H1 (cell line): ENCODE data around the gene NKD2. TPM values are rescaled to one million over a fixed set of nuclear protein-coding genes. Genes with fewer than 3 reads are reported as not detected.

Experiments used
- CTCF ChIA-PET: fragments of 300-600 bp; sonication (Branson Sonifier 250); formaldehyde crosslinking; loops from one replicate; lab custom pipeline; 2021; ENCODE audit not compliant: partially characterized antibody; lab: Charles Lee
- POLR2A ChIA-PET: fragments of 300-600 bp; sonication (Branson Sonifier 250); formaldehyde crosslinking; loops from one replicate; lab custom pipeline; 2021; ENCODE audit warnings: inconsistent platforms; ENCODE audit not compliant: partially characterized antibody; lab: Charles Lee
- DNase-seq, 2 experiments: peaks; one replicate each; pipeline versions ENCODE4 v3.0.0 to v3.0.0-alpha.2; 2010 to 2022; ENCODE audit warnings: low spot score in 2 of 2, low read depth in 1 of 2, mixed read lengths in 1 of 2
- FAIRE-seq: peaks from 2 replicates; lab custom pipeline; 2011; peaks lifted over from hg19 to GRCh38; lab: Jason Lieb, UNC
- H2AFZ ChIP-seq: 2 replicates; pipeline ENCODE4 v1.8.1; 2012; ENCODE audit warnings: low read length, inconsistent platforms
- H2AK5ac ChIP-seq: 2 replicates; pipeline ENCODE4 v1.6.1; 2013; ENCODE audit warnings: low read depth, low read length
- H2BK120ac ChIP-seq: replicated peaks from 2 replicates; pipeline ENCODE3; 2013; ENCODE audit warnings: low read depth, low read length, inconsistent platforms
- H2BK12ac ChIP-seq: 2 replicates; pipeline ENCODE4 v1.6.1; 2013; ENCODE audit warnings: low read depth, low read length
- H2BK15ac ChIP-seq: 2 replicates; pipeline ENCODE4 v1.6.1; 2013; ENCODE audit warnings: low read length
- H2BK20ac ChIP-seq: 2 replicates; pipeline ENCODE4 v1.6.1; 2013; ENCODE audit warnings: low read length
- H2BK5ac ChIP-seq: 2 replicates; pipeline ENCODE4 v1.6.1; 2013; ENCODE audit warnings: low read depth, low read length
- H3K14ac ChIP-seq: 2 replicates; pipeline ENCODE4 v1.6.1; 2013; ENCODE audit warnings: inconsistent platforms; ENCODE audit not compliant: insufficient read length
- H3K18ac ChIP-seq: 2 replicates; pipeline ENCODE4 v1.6.1; 2013; ENCODE audit warnings: low read length; ENCODE audit errors: extremely low read depth
- H3K23ac ChIP-seq: 2 replicates; pipeline ENCODE4 v1.6.1; 2013; ENCODE audit warnings: inconsistent platforms; ENCODE audit not compliant: insufficient read length
- H3K23me2 ChIP-seq: 2 replicates; pipeline ENCODE4 v1.6.1; 2013; ENCODE audit warnings: low read depth, low read length
- H3K27ac ChIP-seq: 2 replicates; pipeline ENCODE4 v1.6.1; 2011; ENCODE audit warnings: low read depth, low read length, inconsistent platforms
- H3K27me3 ChIP-seq, 4 experiments: replicated peaks in 1 of 4; 1 replicate in 1 of 4; 2 replicates in 3 of 4; pipeline versions ENCODE4 v1.6.1 to v1.8.1; 2011 to 2013; ENCODE audit warnings: low read length in 3 of 4, mild to moderate bottlenecking in 3 of 4, inconsistent platforms in 2 of 4, mixed read lengths in 2 of 4, moderate library complexity in 1 of 4; ENCODE audit not compliant: control insufficient read depth in 3 of 4, insufficient read depth in 3 of 4; ENCODE audit errors: extremely low read depth in 1 of 4
- H3K36me3 ChIP-seq, 4 experiments: 2 replicates each; pipeline versions ENCODE4 v1.6.1 to v1.8.1; 2011 to 2013; ENCODE audit warnings: mild to moderate bottlenecking in 4 of 4, low read length in 3 of 4, moderate library complexity in 2 of 4, control low read depth in 1 of 4, inconsistent platforms in 1 of 4; ENCODE audit not compliant: insufficient read depth in 4 of 4, control insufficient read depth in 2 of 4
- H3K4ac ChIP-seq: replicated peaks from 2 replicates; pipeline ENCODE3; 2013; ENCODE audit warnings: low read length, low read depth, mixed read lengths, inconsistent platforms; ENCODE audit not compliant: insufficient read length
- H3K4me1 ChIP-seq, 4 experiments: replicated peaks in 1 of 4; 1 replicate in 1 of 4; 2 replicates in 3 of 4; pipeline versions ENCODE4 v1.6.1 to v1.8.1; 2011 to 2013; ENCODE audit warnings: low read length in 3 of 4, inconsistent platforms in 2 of 4, mixed read lengths in 1 of 4; ENCODE audit not compliant: insufficient read depth in 4 of 4, control insufficient read depth in 3 of 4
- H3K4me2 ChIP-seq, 2 experiments: 2 replicates each; pipeline versions ENCODE4 v1.6.1 to v1.8.1; 2011 to 2013; ENCODE audit warnings: low read depth in 2 of 2, low read length in 2 of 2, control low read depth in 1 of 2, inconsistent platforms in 1 of 2, mild to moderate bottlenecking in 1 of 2; ENCODE audit not compliant: insufficient read depth in 1 of 2
- H3K4me3 ChIP-seq, 4 experiments: fragments of 200-600, 300-600 bp in 1 of 4; sonication (generic), shearing (Covaris generic), sonication (Bioruptor Twin) in 1 of 4; 2 replicates each; pipeline versions ENCODE4 v1.5.1 to v1.8.1; 2011 to 2016; ENCODE audit warnings: low read length in 4 of 4, low read depth in 3 of 4, control low read depth in 2 of 4, inconsistent platforms in 2 of 4, mild to moderate bottlenecking in 2 of 4, mixed read lengths in 1 of 4, moderate library complexity in 1 of 4; ENCODE audit not compliant: insufficient read depth in 2 of 4; ENCODE audit errors: extremely low read depth in 1 of 4
- H3K56ac ChIP-seq: replicated peaks from 2 replicates; pipeline ENCODE3; 2013; ENCODE audit warnings: low read depth, mild to moderate bottlenecking, mixed read lengths, low read length, inconsistent platforms; ENCODE audit not compliant: insufficient read length
- H3K79me1 ChIP-seq: 2 replicates; pipeline ENCODE4 v1.6.1; 2013; ENCODE audit warnings: low read depth, low read length, control low read depth
- H3K79me2 ChIP-seq, 2 experiments: 2 replicates each; pipeline versions ENCODE4 v1.6.1 to v1.8.1; 2012 to 2013; ENCODE audit warnings: low read length in 2 of 2, mild to moderate bottlenecking in 2 of 2, inconsistent platforms in 1 of 2; ENCODE audit not compliant: insufficient read depth in 2 of 2, control insufficient read depth in 1 of 2
- H3K9ac ChIP-seq, 4 experiments: replicated peaks in 1 of 4; 1 replicate in 1 of 4; 2 replicates in 3 of 4; pipeline versions ENCODE4 v1.6.1 to v1.8.1; 2011 to 2013; ENCODE audit warnings: low read depth in 3 of 4, low read length in 3 of 4, control low read depth in 2 of 4, mild to moderate bottlenecking in 2 of 4, moderate library complexity in 2 of 4, inconsistent platforms in 1 of 4; ENCODE audit errors: extremely low read depth in 1 of 4
- H3K9me3 ChIP-seq, 2 experiments: 2 replicates each; pipeline versions ENCODE4 v1.6.1 to v1.8.1; 2012 to 2013; ENCODE audit warnings: mild to moderate bottlenecking in 2 of 2, moderate library complexity in 2 of 2, control low read depth in 1 of 2, inconsistent platforms in 1 of 2, low read depth in 1 of 2, low read length in 1 of 2, mixed read lengths in 1 of 2; ENCODE audit not compliant: insufficient read depth in 2 of 2
- H4K20me1 ChIP-seq, 2 experiments: replicated peaks in 1 of 2; 2 replicates each; pipeline versions ENCODE3 to v1.8.1; 2011 to 2013; ENCODE audit warnings: inconsistent platforms in 2 of 2, low read length in 2 of 2, mild to moderate bottlenecking in 1 of 2; ENCODE audit not compliant: insufficient read depth in 2 of 2, control insufficient read depth in 1 of 2
- H4K5ac ChIP-seq: 2 replicates; pipeline ENCODE4 v1.6.1; 2013; ENCODE audit warnings: low read length, low read depth, mixed read lengths, inconsistent platforms; ENCODE audit not compliant: insufficient read length
- H4K8ac ChIP-seq: 2 replicates; pipeline ENCODE4 v1.8.0; 2013; ENCODE audit warnings: mild to moderate bottlenecking, moderate library complexity, low read length, inconsistent platforms; ENCODE audit not compliant: insufficient read depth; ENCODE audit errors: extremely low read depth
- H4K91ac ChIP-seq: replicated peaks from 2 replicates; pipeline ENCODE3; 2013; ENCODE audit warnings: low read length, mixed read lengths, inconsistent platforms; ENCODE audit not compliant: insufficient read length
- CHD1 ChIP-seq: IDR thresholded peaks from 2 replicates; pipeline ENCODE4 v1.6.1; 2012; ENCODE audit warnings: low read depth, low read length, improper control_type of control experiment
- EP300 ChIP-seq, 2 experiments: IDR thresholded peaks; 1 replicate in 1 of 2; 2 replicates in 1 of 2; pipeline ENCODE4 v1.6.1; 2011 to 2012; ENCODE audit warnings: low read depth in 2 of 2, low read length in 2 of 2, mild to moderate bottlenecking in 2 of 2, borderline replicate concordance in 1 of 2, inconsistent platforms in 1 of 2, moderate library complexity in 1 of 2
- WGBS, 2 experiments: shearing (Covaris generic) in 1 of 2; methylation state at CpG; one replicate each; pipeline versions ENCODE4 v1.1.6 to v1.1.7; 2013 to 2015; ENCODE audit warnings: low lambda C conversion rate in 2 of 2, mixed read lengths in 2 of 2, inconsistent platforms in 1 of 2, low coverage in 1 of 2, missing lambda C conversion rate in 1 of 2; ENCODE audit not compliant: insufficient replicate concordance in 2 of 2, insufficient coverage in 1 of 2, insufficient read length in 1 of 2; ENCODE audit errors: extremely low coverage in 1 of 2, missing lambda C conversion rate in 1 of 2; 5-methylcytosine and 5-hydroxymethylcytosine counted together
- polyA plus RNA-seq, 7 experiments: library from polyadenylated mRNA; depleted of rRNA in 3 of 7; stranded (reverse) in 5 of 7; unstranded in 2 of 7; fragments of >200 nt in 5 of 7; fragments of 200-250 nt in 2 of 7; gene quantifications; 1 replicate in 5 of 7; 2 replicates in 1 of 7; 4 replicates in 1 of 7; pipeline versions ENCODE4 v1.2.1 to v1.2.3, GENCODE V29; 2011 to 2013; ENCODE audit warnings: missing spikeins in 2 of 7, mixed read lengths in 2 of 7
- total RNA-seq: library from RNA; stranded (reverse); fragmentation: NEBNext Ultra II Directional; extraction: Animal tissue kit (Norgen Biotek cat#: 25700); gene quantifications from 2 replicates; pipeline ENCODE4 v1.2.1, GENCODE V29; 2021
- TF ChIP-seq, protein P1 (sequence below): IDR thresholded peaks from 2 replicates; pipeline ENCODE4 v1.6.1; 2012; ENCODE audit warnings: inconsistent platforms

The NKD2 gene
- total and polyA plus RNA-seq, 2 of the 8 experiments (the other 6 are each of a cell fraction or from before 2014, with no cell fraction given): 5.5 to 7.9 TPM

DNA sequence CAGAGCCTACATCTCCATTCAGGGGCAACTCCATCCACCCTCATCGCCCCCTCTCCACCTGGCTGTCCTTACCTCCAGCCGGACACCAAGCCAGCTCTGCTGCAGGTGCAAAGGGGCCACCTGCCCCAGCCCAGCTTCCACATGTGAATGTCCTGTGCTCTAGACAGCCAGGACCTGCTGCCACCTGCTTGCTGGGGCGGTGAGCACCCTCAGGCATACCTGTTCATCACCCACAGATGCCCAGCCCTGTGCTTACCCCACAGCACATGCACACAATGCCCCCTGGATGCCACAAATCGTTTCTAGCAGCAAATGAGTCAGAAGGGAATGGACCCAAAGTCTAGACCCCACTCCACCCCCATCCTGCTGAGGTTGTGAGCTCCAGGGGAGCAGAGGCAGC is 13.3 kb upstream of the NKD2 start:
- Histone ChIP-seq H2BK120ac (no peak overlapping the region), H3K9ac (no peak overlapping the region), H3K4me3 (no peak overlapping the region), H2AFZ (no peak overlapping the region), H3K4ac (no peak overlapping the region), H4K20me1 (no peaks in the 10 kb centered on the region), H4K8ac (no peak overlapping the region), H3K4me2 (no peak overlapping the region), H4K91ac (no peak overlapping the region), H3K79me1 (no peaks in the 10 kb centered on the region), H4K5ac (no peak overlapping the region), H3K56ac (no peak overlapping the region), H3K79me2 (no peaks in the 10 kb centered on the region), H3K23ac (no peak overlapping the region), H2BK12ac (no peak overlapping the region), H2BK15ac (no peak overlapping the region), H3K27me3 (no peaks in the 10 kb centered on the region), H2BK20ac (no peak overlapping the region), H3K23me2 (peaks cover 1% of the 10 kb centered on the region; the same call in 1 of the 2 replicates), H2BK5ac (no peak overlapping the region), H3K14ac (no peak overlapping the region), H3K18ac (no peak overlapping the region), H3K4me1 (peaks cover 0 to 3% (median 0%) of the 10 kb centered on the region in 4 experiments; a peak in 2 of 7 replicates), H3K36me3 (no peaks in the 10 kb centered on the region), H3K27ac (no peak overlapping the region), H2AK5ac (no peak overlapping the region), H3K9me3 (no peaks in the 10 kb centered on the region)
- FAIRE-seq (no peak), DNase-seq (no peak)
- POLR2A ChIA-PET: no interaction called here
- TF ChIP-seq, protein P1, sequence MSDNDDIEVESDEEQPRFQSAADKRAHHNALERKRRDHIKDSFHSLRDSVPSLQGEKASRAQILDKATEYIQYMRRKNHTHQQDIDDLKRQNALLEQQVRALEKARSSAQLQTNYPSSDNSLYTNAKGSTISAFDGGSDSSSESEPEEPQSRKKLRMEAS: no peak
- TF ChIP-seq EP300 (IDR thresholded peaks at IDR 0.05; ENCODE audit: borderline replicate concordance in 1 of 2, low read depth in 2 of 2, low read length in 2 of 2): no peak
- no peak for TF ChIP-seq CHD1
- WGBS, 2 experiments: 82% methylated on average over 4 of the region's 4 CpGs; no CpG with 5 or more reads in 1 of the 2 experiments
- CTCF ChIA-PET: interaction anchor here (0.8 to 5.9 kb wide), 9 partner anchors 10 to 72 kb away, joined by 3 to 30 read pairs (median 6); partner anchors contain the start of gene NKD2
